ENCODE results near the gene PAX6. TPM values are rescaled to one million over a fixed set of nuclear protein-coding genes. Genes with fewer than 3 reads are reported as not detected.

Gene PAX6
- total and polyA plus RNA-seq, 7 donors = 0.34 to 0.46 TPM; not detected in 5

DNA sequence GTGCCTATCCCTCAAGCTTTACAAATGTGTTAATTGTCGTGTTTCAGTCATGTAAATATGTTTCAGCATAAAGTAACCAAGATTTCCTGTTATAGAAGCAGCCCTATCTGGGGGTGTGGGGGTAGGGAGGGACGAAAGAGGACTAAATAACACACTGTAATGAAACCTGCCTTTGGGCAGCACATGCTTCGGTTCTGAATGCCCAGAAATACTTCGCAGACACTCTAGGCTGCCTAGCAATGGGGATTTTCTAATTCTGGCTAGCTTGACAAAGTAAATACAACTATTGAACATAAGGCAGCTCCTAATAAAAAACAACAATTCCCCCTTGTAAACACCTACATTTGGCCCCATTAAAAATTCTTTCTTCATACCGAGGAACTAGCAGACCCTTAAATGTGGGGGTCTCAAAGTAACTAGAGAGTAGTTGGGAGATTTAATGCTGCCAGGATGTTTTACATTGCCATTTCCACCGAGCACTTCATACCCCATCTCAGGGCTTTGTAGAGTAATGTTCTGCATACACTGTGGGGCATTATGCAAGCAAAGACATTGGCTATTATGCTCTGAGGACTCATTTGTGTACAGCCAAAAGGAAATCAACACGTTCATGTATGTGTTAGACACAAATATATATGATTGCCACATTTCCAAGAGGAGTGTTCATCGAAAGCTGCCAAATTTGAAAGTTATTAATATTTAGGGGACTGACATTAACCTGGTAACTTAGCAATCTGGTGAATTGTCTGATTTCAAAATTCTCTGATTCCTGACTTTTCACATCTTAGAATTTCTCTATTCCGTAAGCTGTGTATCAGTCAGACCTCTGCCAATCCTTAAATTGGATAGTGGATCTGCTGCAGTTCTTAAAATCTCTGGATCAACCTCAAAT, 42.1 kb downstream of the PAX6 start:
- TF ChIP-seq EP300 (IDR thresholded peaks at IDR 0.05) (no peak), POLR2AphosphoS5 (IDR thresholded peaks at IDR 0.05) (no peak), POLR2A (IDR thresholded peaks at IDR 0.05) (no peak)
- TF ChIP-seq, protein P1, sequence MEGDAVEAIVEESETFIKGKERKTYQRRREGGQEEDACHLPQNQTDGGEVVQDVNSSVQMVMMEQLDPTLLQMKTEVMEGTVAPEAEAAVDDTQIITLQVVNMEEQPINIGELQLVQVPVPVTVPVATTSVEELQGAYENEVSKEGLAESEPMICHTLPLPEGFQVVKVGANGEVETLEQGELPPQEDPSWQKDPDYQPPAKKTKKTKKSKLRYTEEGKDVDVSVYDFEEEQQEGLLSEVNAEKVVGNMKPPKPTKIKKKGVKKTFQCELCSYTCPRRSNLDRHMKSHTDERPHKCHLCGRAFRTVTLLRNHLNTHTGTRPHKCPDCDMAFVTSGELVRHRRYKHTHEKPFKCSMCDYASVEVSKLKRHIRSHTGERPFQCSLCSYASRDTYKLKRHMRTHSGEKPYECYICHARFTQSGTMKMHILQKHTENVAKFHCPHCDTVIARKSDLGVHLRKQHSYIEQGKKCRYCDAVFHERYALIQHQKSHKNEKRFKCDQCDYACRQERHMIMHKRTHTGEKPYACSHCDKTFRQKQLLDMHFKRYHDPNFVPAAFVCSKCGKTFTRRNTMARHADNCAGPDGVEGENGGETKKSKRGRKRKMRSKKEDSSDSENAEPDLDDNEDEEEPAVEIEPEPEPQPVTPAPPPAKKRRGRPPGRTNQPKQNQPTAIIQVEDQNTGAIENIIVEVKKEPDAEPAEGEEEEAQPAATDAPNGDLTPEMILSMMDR (IDR thresholded peaks at IDR 0.05) = no peak
- intact Hi-C loops (cut with DNase I) = no loop called here
- Histone ChIP-seq H3K4me3 (no peak overlapping the region), H3K4me1 (no peaks in the 10 kb centered on the region), H3K27ac (no peak overlapping the region), H3K9me3 (no peaks in the 10 kb centered on the region), H3K27me3 (no peaks in the 10 kb centered on the region), H3K36me3 (no peaks in the 10 kb centered on the region)
- WGBS, 2 donors = 85 to 86% methylated on average over 9 of the region's 9 CpGs
- no peak for DNase-seq

DNA sequence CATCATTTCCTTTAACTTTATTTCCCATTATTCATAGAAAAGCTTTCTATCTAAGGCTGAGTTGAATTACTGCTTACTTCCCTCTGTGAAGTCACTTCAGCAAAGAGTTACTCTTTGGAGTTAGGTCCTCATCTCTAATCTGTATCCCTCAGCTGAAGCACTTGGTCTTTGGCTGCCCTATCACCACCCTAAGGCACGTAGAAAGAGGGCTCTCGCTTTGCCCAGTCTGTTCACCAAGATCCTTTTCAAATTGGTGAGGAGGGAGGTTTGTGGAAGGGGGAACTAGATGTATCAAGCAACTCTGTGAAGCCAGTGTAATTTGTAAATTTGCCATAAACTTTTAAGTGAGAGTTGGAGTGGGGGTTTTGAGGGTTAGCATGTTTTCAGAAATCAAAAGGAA, 43.4 kb downstream of the PAX6 start:
- no peak overlapping the region for H3K4me3 ChIP-seq
- H3K27me3 ChIP-seq = no peaks in the 10 kb centered on the region
- no peak for TF ChIP-seq EP300 (IDR thresholded peaks at IDR 0.05)
- no peak for TF ChIP-seq POLR2A (IDR thresholded peaks at IDR 0.05)
- TF ChIP-seq, protein P1 (IDR thresholded peaks at IDR 0.05) = no peak
- TF ChIP-seq POLR2AphosphoS5 (IDR thresholded peaks at IDR 0.05) = no peak
- no peaks in the 10 kb centered on the region for H3K36me3 ChIP-seq
- no peaks in the 10 kb centered on the region for H3K4me1 ChIP-seq
- intact Hi-C loops (cut with DNase I) = no loop called here
- 93 to 97% methylated on average over 2 of the region's 2 CpGs for WGBS, 2 donors
- H3K9me3 ChIP-seq = no peaks in the 10 kb centered on the region
- no peak for DNase-seq
- no peak overlapping the region for H3K27ac ChIP-seq

DNA sequence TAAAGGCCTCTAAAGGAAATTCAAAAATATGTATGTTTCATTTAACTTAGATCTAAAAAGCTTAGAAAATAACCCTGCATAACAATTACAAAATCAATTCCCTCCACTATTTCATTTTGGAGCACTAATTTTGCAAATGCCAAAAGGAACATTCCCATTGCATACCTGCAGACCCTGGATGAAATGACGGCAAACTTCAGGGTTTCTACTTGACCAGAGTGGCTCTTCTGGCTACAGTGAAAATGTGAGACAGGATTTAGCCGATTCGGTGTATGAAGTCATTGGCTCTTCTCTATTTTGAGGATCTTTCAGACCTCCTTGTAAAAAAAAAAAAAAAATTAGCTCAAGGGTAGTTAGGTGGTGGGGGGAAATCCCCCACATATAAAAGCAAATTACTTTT, 44.1 kb downstream of the PAX6 start:
- no peaks in the 10 kb centered on the region for H3K9me3 ChIP-seq
- H3K4me3 ChIP-seq = no peak overlapping the region
- no peak overlapping the region for H3K27ac ChIP-seq
- intact Hi-C loops (cut with DNase I) = no loop called here
- WGBS, 2 donors = 97 to 98% methylated on average over 3 of the region's 3 CpGs
- TF ChIP-seq POLR2AphosphoS5 (IDR thresholded peaks at IDR 0.05) (no peak), EP300 (IDR thresholded peaks at IDR 0.05) (no peak)
- no peaks in the 10 kb centered on the region for H3K36me3 ChIP-seq
- no peaks in the 10 kb centered on the region for H3K4me1 ChIP-seq
- no peaks in the 10 kb centered on the region for H3K27me3 ChIP-seq
- DNase-seq = no peak

DNA sequence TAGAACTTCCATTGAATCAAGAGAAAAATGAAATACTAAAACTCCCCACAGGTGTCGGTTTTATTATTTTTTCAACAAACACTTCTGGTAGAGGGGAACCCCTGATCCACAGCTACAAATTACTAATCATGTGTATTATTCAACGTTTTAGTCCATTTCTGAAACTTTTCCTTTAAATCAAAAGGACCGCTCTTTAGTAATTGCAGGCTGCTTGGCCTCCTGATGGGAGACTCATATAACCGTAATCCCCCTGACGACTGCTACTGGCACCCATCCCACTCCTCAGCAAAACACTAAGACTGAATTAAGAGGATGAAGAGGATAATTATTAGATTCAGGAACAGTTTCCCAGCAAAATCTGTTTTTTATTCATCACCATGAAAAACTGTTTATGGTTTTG, 46.4 kb downstream of the PAX6 start:
- no peaks in the 10 kb centered on the region for H3K36me3 ChIP-seq
- no peaks in the 10 kb centered on the region for H3K9me3 ChIP-seq
- intact Hi-C loops (cut with DNase I) = no loop called here
- no peak overlapping the region for H3K4me3 ChIP-seq
- H3K4me1 ChIP-seq = no peaks in the 10 kb centered on the region
- DNase-seq = no peak
- 87 to 90% methylated on average over 5 of the region's 5 CpGs for WGBS, 2 donors
- TF ChIP-seq, protein P1 (IDR thresholded peaks at IDR 0.05) = no peak
- no peak for TF ChIP-seq POLR2A (IDR thresholded peaks at IDR 0.05)
- TF ChIP-seq POLR2AphosphoS5 (IDR thresholded peaks at IDR 0.05) = no peak
- no peak for TF ChIP-seq EP300 (IDR thresholded peaks at IDR 0.05)
- H3K27ac ChIP-seq = no peak overlapping the region
- H3K27me3 ChIP-seq = no peaks in the 10 kb centered on the region

DNA sequence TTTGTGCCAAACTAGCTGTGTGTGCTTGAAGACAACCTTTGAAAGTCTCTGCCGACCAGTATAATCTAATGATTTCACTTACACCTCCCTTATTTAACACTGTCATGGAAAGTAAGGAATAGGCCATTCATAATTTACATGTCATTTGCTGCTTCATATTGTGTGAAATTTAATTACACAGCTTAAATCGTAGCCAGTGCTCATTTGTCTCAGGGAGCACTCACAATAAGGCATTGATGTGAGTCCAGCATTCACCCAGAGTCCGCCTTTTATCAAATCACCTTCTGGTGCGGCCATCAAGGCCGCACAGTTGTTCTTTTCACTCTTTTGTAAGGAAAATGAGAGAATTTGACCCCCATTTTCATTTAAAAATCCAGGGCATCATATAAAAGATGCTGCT, 46.9 kb downstream of the PAX6 start:
- Histone ChIP-seq H3K27ac (no peak overlapping the region), H3K27me3 (no peaks in the 10 kb centered on the region), H3K4me3 (no peak overlapping the region), H3K9me3 (no peaks in the 10 kb centered on the region), H3K4me1 (no peaks in the 10 kb centered on the region), H3K36me3 (no peaks in the 10 kb centered on the region)
- WGBS, 2 donors = 88 to 93% methylated on average over 5 of the region's 5 CpGs
- no peak for TF ChIP-seq POLR2A (IDR thresholded peaks at IDR 0.05)
- TF ChIP-seq EP300 (IDR thresholded peaks at IDR 0.05) = no peak
- TF ChIP-seq, protein P1 (IDR thresholded peaks at IDR 0.05) = no peak
- no peak for TF ChIP-seq POLR2AphosphoS5 (IDR thresholded peaks at IDR 0.05)
- no peak for DNase-seq
- intact Hi-C loops (cut with DNase I) = no loop called here

All from sigmoid colon (tissue), 7 donors.